DMS 273 treated with DMSO at 0.1 percent for 48 hours (cell line): ENCODE data around the gene ZBTB7B.

Experiments
- DNase-seq: peaks from one replicate; lab custom pipeline; 2025; lab: John Stamatoyannopoulos, UW

The ZBTB7B gene

GRCh38 chr1:155003766-155004351 is 1.3 kb downstream of the ZBTB7B start:
- no peak for DNase-seq

- DNase-seq, result no peak
These were observed 1.9 kb downstream of the ZBTB7B start for GRCh38 chr1:155004352-155005075.

- peak; percentile 26 for DNase-seq
These were observed 2.7 kb downstream of the ZBTB7B start for GRCh38 chr1:155005076-155006011.

GRCh38 chr1:155006601-155007101 is 4.0 kb downstream of the ZBTB7B start:
- peak; percentile 18 for DNase-seq

GRCh38 chr1:155007251-155007828 is 4.7 kb downstream of the ZBTB7B start:
- DNase-seq, result no peak

- no peak for DNase-seq
These were observed 5.7 kb downstream of the ZBTB7B start for GRCh38 chr1:155008015-155008941.

- no peak for DNase-seq
These were observed 6.7 kb downstream of the ZBTB7B start for GRCh38 chr1:155009221-155009711.

- no peak for DNase-seq
These were observed 7.1 kb downstream of the ZBTB7B start for GRCh38 chr1:155009742-155010141.

GRCh38 chr1:155010211-155010918 is 7.8 kb downstream of the ZBTB7B start:
- no peak for DNase-seq

GRCh38 chr1:155011004-155011416 is 8.4 kb downstream of the ZBTB7B start:
- DNase-seq, result no peak

GRCh38 chr1:155011437-155012025 is 8.9 kb downstream of the ZBTB7B start:
- no peak for DNase-seq

- peak; percentile 83 for DNase-seq
These were observed 9.5 kb downstream of the ZBTB7B start for GRCh38 chr1:155012026-155012546.

GRCh38 chr1:155012776-155013602 is 10.4 kb downstream of the ZBTB7B start:
- no peak for DNase-seq

- DNase-seq, result no peak
These were observed 11.0 kb downstream of the ZBTB7B start for GRCh38 chr1:155013632-155014031.

- no peak for DNase-seq
These were observed 12.3 kb downstream of the ZBTB7B start for GRCh38 chr1:155014709-155015508.

GRCh38 chr1:155015527-155016230 is 13.1 kb downstream of the ZBTB7B start:
- no peak for DNase-seq

- DNase-seq, result no peak
These were observed 13.7 kb downstream of the ZBTB7B start for GRCh38 chr1:155016231-155016831.
